Uterus (tissue), 4 donors: ENCODE data around the gene CXXC4. TPM values are rescaled to one million over a fixed set of nuclear protein-coding genes. Genes with fewer than 3 reads are reported as not detected.

Source experiments
- DNase-seq, 2 donors: peaks; one replicate each; pipeline ENCODE4 v3.0.0-alpha.2; 2019 to 2020
- H3K27ac ChIP-seq, 2 donors: fragments of 200-600 bp; sonication (generic); 1 replicate in 1 of 2; 2 replicates in 1 of 2; pipeline ENCODE4 v1.5.1; 2016 to 2018
- H3K27me3 ChIP-seq, 2 donors: fragments of 200-600 bp; sonication (generic); one replicate each; pipeline ENCODE4 v1.5.1; 2018 to 2019; ENCODE audit warnings: control low read depth in 1 of 2
- H3K36me3 ChIP-seq, 2 donors: fragments of 200-600 bp; sonication (generic); one replicate each; pipeline ENCODE4 v1.5.1; 2019; ENCODE audit warnings: control low read depth in 1 of 2
- H3K4me1 ChIP-seq, 2 donors: fragments of 200-600 bp; sonication (generic); one replicate each; pipeline ENCODE4 v1.5.1; 2018 to 2019; ENCODE audit warnings: control low read depth in 1 of 2
- H3K4me3 ChIP-seq, 2 donors: fragments of 200-600 bp; sonication (generic); 1 replicate in 1 of 2; 2 replicates in 1 of 2; pipeline ENCODE4 v1.5.1; 2018 to 2019; ENCODE audit warnings: mild to moderate bottlenecking in 1 of 2
- H3K9me3 ChIP-seq, 2 donors: fragments of 200-600 bp; sonication (generic); one replicate each; pipeline ENCODE4 v1.5.1; 2019; ENCODE audit warnings: control low read depth in 1 of 2
- CTCF ChIP-seq, 4 experiments: fragments of 200-600 bp in 2 of 4; fragments of 450-650 bp in 2 of 4; sonication (generic) in 2 of 4; IDR thresholded peaks; one replicate each; pipeline ENCODE4 v1.5.1; 2016 to 2019; ENCODE audit warnings: antibody characterized with exemption in 4 of 4, mild to moderate bottlenecking in 2 of 4, moderate library complexity in 1 of 4
- POLR2A ChIP-seq, 2 donors: fragments of 450-650 bp; IDR thresholded peaks; one replicate each; pipeline ENCODE4 v1.6.1; 2016; ENCODE audit warnings: antibody characterized with exemption in 2 of 2, mild to moderate bottlenecking in 1 of 2, moderate library complexity in 1 of 2
- intact Hi-C: fragments of 100-400 bp; cut with DNase I; formaldehyde crosslinking; loops from one replicate; pipeline ENCODE4 v1.15.1; 2023; ENCODE audit warnings: low total_unique reads
- total RNA-seq, 4 donors: library from RNA; depleted of rRNA in 3 of 4; stranded (reverse); fragments of >200 nt in 3 of 4; gene quantifications; one replicate each; pipeline versions ENCODE4 v1.1.0 to v1.2.4, GENCODE V29; 2014 to 2023
- donor health status: DM: yes; HTN: yes; CAD: no.

Gene CXXC4
- total RNA-seq, 4 donors from 2014 or later = 0.51 to 3.8 (median 2.0) TPM

GRCh38 chr4:104507112-104507511 lies 12.4 kb upstream of the CXXC4 start:
- no peak overlapping the region for H3K4me3 ChIP-seq
- no peak for DNase-seq
- H3K4me1 ChIP-seq = no peaks in the 10 kb centered on the region
- intact Hi-C loops = no loop called here
- TF ChIP-seq POLR2A (IDR thresholded peaks at IDR 0.05) (no peak), CTCF (IDR thresholded peaks at IDR 0.05) (no peak)
- no peaks in the 10 kb centered on the region for H3K27me3 ChIP-seq
- no peak overlapping the region for H3K27ac ChIP-seq
- no peaks in the 10 kb centered on the region for H3K9me3 ChIP-seq
- no peaks in the 10 kb centered on the region for H3K36me3 ChIP-seq

GRCh38 chr4:104504536-104504935 lies 9.8 kb upstream of the CXXC4 start:
- TF ChIP-seq CTCF (IDR thresholded peaks at IDR 0.05) = no peak
- no peak for TF ChIP-seq POLR2A (IDR thresholded peaks at IDR 0.05)
- intact Hi-C loops = no loop called here
- H3K4me3 ChIP-seq = no peak overlapping the region

GRCh38 chr4:104502471-104502870 lies 7.8 kb upstream of the CXXC4 start:
- Histone ChIP-seq H3K36me3 (no peaks in the 10 kb centered on the region), H3K27me3 (no peaks in the 10 kb centered on the region), H3K9me3 (no peaks in the 10 kb centered on the region), H3K4me3 (no peak overlapping the region), H3K4me1 (no peaks in the 10 kb centered on the region), H3K27ac (no peak overlapping the region)
- intact Hi-C loops = no loop called here
- no peak for TF ChIP-seq CTCF (IDR thresholded peaks at IDR 0.05)
- no peak for DNase-seq

More at GRCh38 chr4:104504536-104504935, 9.8 kb upstream of the CXXC4 start:
- Histone ChIP-seq H3K27me3 (no peaks in the 10 kb centered on the region), H3K27ac (no peak overlapping the region), H3K9me3 (no peaks in the 10 kb centered on the region), H3K4me1 (no peaks in the 10 kb centered on the region), H3K36me3 (no peaks in the 10 kb centered on the region)
- no peak for DNase-seq

GRCh38 chr4:104501290-104501689 lies 6.6 kb upstream of the CXXC4 start:
- TF ChIP-seq CTCF (IDR thresholded peaks at IDR 0.05) (no peak), POLR2A (IDR thresholded peaks at IDR 0.05) (no peak)
- H3K4me3 ChIP-seq = no peak overlapping the region

GRCh38 chr4:104500442-104500841 lies 5.7 kb upstream of the CXXC4 start:
- Histone ChIP-seq H3K4me1 (no peaks in the 10 kb centered on the region), H3K27ac (no peak overlapping the region), H3K36me3 (no peaks in the 10 kb centered on the region), H3K9me3 (no peaks in the 10 kb centered on the region), H3K4me3 (no peak overlapping the region), H3K27me3 (no peaks in the 10 kb centered on the region)
- no peak for DNase-seq
- TF ChIP-seq POLR2A (IDR thresholded peaks at IDR 0.05) (no peak), CTCF (IDR thresholded peaks at IDR 0.05) (no peak)
- intact Hi-C loops = no loop called here

More at GRCh38 chr4:104501290-104501689, 6.6 kb upstream of the CXXC4 start:
- DNase-seq = no peak
- H3K27me3 ChIP-seq = no peaks in the 10 kb centered on the region
- H3K36me3 ChIP-seq = no peaks in the 10 kb centered on the region
- H3K4me1 ChIP-seq = no peaks in the 10 kb centered on the region
- H3K27ac ChIP-seq = no peak overlapping the region
- H3K9me3 ChIP-seq = no peaks in the 10 kb centered on the region
- intact Hi-C loops = no loop called here
